Liver (tissue), 9 donors: ENCODE measurements around the gene DNAJB1. TPM values are rescaled to one million over a fixed set of nuclear protein-coding genes. Genes with fewer than 3 reads are reported as not detected.

ENCODE experiments used
- DNase-seq: peaks from one replicate; pipeline ENCODE4 v3.0.0-alpha.2; 2017; ENCODE audit warnings: low spot score
- H3K27ac ChIP-seq, 2 donors: one replicate each; pipeline ENCODE4 v1.7.0; 2013; ENCODE audit warnings: inconsistent platforms in 2 of 2, low read length in 2 of 2, control low read depth in 1 of 2, low read depth in 1 of 2, mild to moderate bottlenecking in 1 of 2
- H3K27me3 ChIP-seq, 4 donors: one replicate each; pipeline versions ENCODE4 v1.6.1 to v1.7.0; 2013; ENCODE audit warnings: low read length in 3 of 4, inconsistent platforms in 1 of 4, mild to moderate bottlenecking in 1 of 4, moderate library complexity in 1 of 4; ENCODE audit not compliant: control insufficient read depth in 4 of 4, insufficient read depth in 4 of 4
- H3K36me3 ChIP-seq, 4 donors: one replicate each; pipeline versions ENCODE4 v1.6.1 to v1.7.0; 2013; ENCODE audit warnings: low read length in 3 of 4, mild to moderate bottlenecking in 3 of 4, low read depth in 1 of 4, moderate library complexity in 1 of 4; ENCODE audit not compliant: control insufficient read depth in 4 of 4, insufficient read depth in 3 of 4
- H3K4me1 ChIP-seq, 4 donors: one replicate each; pipeline versions ENCODE4 v1.6.1 to v1.7.0; 2013; ENCODE audit warnings: low read length in 3 of 4, mild to moderate bottlenecking in 3 of 4, moderate library complexity in 1 of 4; ENCODE audit not compliant: control insufficient read depth in 4 of 4, insufficient read depth in 4 of 4
- H3K4me3 ChIP-seq, 3 donors: one replicate each; pipeline versions ENCODE4 v1.6.1 to v1.7.0; 2013; ENCODE audit warnings: low read length in 3 of 3, control low read depth in 1 of 3, low read depth in 1 of 3, mild to moderate bottlenecking in 1 of 3
- H3K9ac ChIP-seq, 2 donors: one replicate each; pipeline ENCODE4 v1.7.0; 2013; ENCODE audit warnings: low read length in 2 of 2, mild to moderate bottlenecking in 2 of 2, moderate library complexity in 2 of 2, control low read depth in 1 of 2, low read depth in 1 of 2
- H3K9me3 ChIP-seq, 4 donors: one replicate each; pipeline versions ENCODE4 v1.6.1 to v1.7.0; 2013; ENCODE audit warnings: low read length in 3 of 4; ENCODE audit not compliant: control insufficient read depth in 4 of 4
- FOXA1 ChIP-seq: IDR thresholded peaks from 2 replicates; pipeline ENCODE4 v1.6.1; 2016; ENCODE audit warnings: antibody characterized with exemption
- FOXA2 ChIP-seq: IDR thresholded peaks from 2 replicates; pipeline ENCODE4 v1.6.1; 2016; ENCODE audit warnings: antibody characterized with exemption
- GABPA ChIP-seq, 2 donors: IDR thresholded peaks in 1 of 2; conservative IDR thresholded peaks in 1 of 2; 2 replicates each; pipeline ENCODE4 v1.6.1; 2016; ENCODE audit warnings: antibody characterized with exemption in 2 of 2, mild to moderate bottlenecking in 1 of 2, moderate library complexity in 1 of 2
- HNF4A ChIP-seq, 2 donors: conservative IDR thresholded peaks; 2 replicates each; pipeline ENCODE4 v1.6.1; 2016; ENCODE audit warnings: antibody characterized with exemption in 2 of 2, mild to moderate bottlenecking in 2 of 2
- HNF4G ChIP-seq: IDR thresholded peaks from 2 replicates; pipeline ENCODE4 v1.6.1; 2016; ENCODE audit warnings: antibody characterized with exemption
- JUND ChIP-seq, 2 donors: IDR thresholded peaks; 2 replicates each; pipeline ENCODE4 v1.6.1; 2016; ENCODE audit warnings: antibody characterized with exemption in 2 of 2
- NR2F2 ChIP-seq: IDR thresholded peaks from 2 replicates; pipeline ENCODE4 v1.6.1; 2016; ENCODE audit warnings: antibody characterized with exemption
- RAD21 ChIP-seq, 2 donors: IDR thresholded peaks; 2 replicates each; pipeline ENCODE4 v1.6.1; 2016; ENCODE audit warnings: antibody characterized with exemption in 2 of 2, mild to moderate bottlenecking in 2 of 2
- RXRA ChIP-seq, 2 donors: IDR thresholded peaks; 2 replicates each; pipeline ENCODE4 v1.6.1; 2017 to 2018; ENCODE audit warnings: antibody characterized with exemption in 2 of 2, mild to moderate bottlenecking in 1 of 2
- SP1 ChIP-seq: IDR thresholded peaks from 2 replicates; pipeline ENCODE4 v1.6.1; 2018; ENCODE audit warnings: antibody characterized with exemption, mild to moderate bottlenecking
- TAF1 ChIP-seq: conservative IDR thresholded peaks from 2 replicates; pipeline ENCODE4 v1.6.1; 2016; ENCODE audit warnings: antibody characterized with exemption, mild to moderate bottlenecking
- YY1 ChIP-seq: IDR thresholded peaks from 2 replicates; pipeline ENCODE4 v1.6.1; 2016; ENCODE audit warnings: antibody characterized with exemption, mild to moderate bottlenecking
- WGBS: extraction: QIAGEN DNeasy Blood & Tissue Kit; methylation state at CpG from one replicate; pipeline ENCODE4 v1.1.7; 2013; 5-methylcytosine and 5-hydroxymethylcytosine counted together
- polyA plus RNA-seq, 2 donors: library from polyadenylated mRNA; stranded (reverse) in 1 of 2; unstranded in 1 of 2; fragments of 200-250 nt in 1 of 2; fragments of >200 nt in 1 of 2; fragmentation: Nextera tagmentation in 1 of 2; extraction: Ambion mirVana in 1 of 2; gene quantifications; one replicate each; pipeline versions ENCODE4 v1.2.1 to v1.2.3, GENCODE V29; 2013 to 2015
- total RNA-seq, 2 donors: library from RNA; depleted of rRNA; stranded (reverse); fragments of >200 nt; gene quantifications; one replicate each; pipeline ENCODE4 v1.2.3, GENCODE V29; 2014
- TF ChIP-seq, protein P1 (sequence below): fragments of 150-350 bp; IDR thresholded peaks from 2 replicates; pipeline ENCODE4 v1.5.1; 2017; ENCODE audit warnings: improper control_type of control experiment, low read depth, low read length; ENCODE audit not compliant: missing input control
- TF ChIP-seq, protein P2 (sequence below): IDR thresholded peaks from 2 replicates; pipeline ENCODE4 v1.6.1; 2016; ENCODE audit warnings: antibody characterized with exemption
- TF ChIP-seq, protein P3 (sequence below): IDR thresholded peaks from 2 replicates; pipeline ENCODE4 v1.6.1; 2016; ENCODE audit warnings: antibody characterized with exemption
- TF ChIP-seq, protein P4 (sequence below): IDR thresholded peaks from 2 replicates; pipeline ENCODE4 v1.6.1; 2016; ENCODE audit warnings: antibody characterized with exemption, mild to moderate bottlenecking
- TF ChIP-seq, protein P5 (sequence below): IDR thresholded peaks from 2 replicates; pipeline ENCODE4 v1.6.1; 2016; ENCODE audit warnings: antibody characterized with exemption
- donor health status: healthy.
- donor health status: healthy.
- donor health status: healthy.
- donor health status: healthy.
- donor health status: healthy.

DNAJB1 gene
- total and polyA plus RNA-seq, 4 donors, result 29.4 to 43.0 (median 34.5) TPM

DNA sequence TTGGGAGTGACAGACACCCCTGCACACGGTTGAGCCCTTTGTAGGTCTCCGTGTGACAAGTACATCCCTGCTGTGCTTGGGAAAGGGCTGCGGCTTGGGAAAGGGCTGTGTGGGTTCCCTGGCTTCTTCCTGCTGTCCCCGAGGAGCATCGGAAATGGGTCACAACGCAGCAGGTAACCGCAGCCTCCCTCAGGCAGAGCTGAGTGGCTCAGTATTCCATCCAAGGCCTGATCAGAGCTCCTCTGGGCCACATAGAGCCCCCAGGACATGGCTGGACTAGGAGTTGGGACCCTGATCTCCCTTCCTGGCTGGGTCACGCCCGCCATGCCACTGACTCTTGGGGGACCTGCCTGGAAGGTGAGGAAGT, 27.5 kb upstream of the DNAJB1 start:
- Histone ChIP-seq H3K4me1 (peaks cover 4 to 30% (median 22%) of the 10 kb centered on the region in 4 donors), H3K27me3 (no peaks in the 10 kb centered on the region), H3K36me3 (no peaks in the 10 kb centered on the region), H3K9ac (peak overlapping the region in 1 of 2 donors; percentile 30), H3K4me3 (no peak overlapping the region), H3K9me3 (no peaks in the 10 kb centered on the region), H3K27ac (peak overlapping the region; percentile 60 to 82)
- DNase-seq, result no peak
- 64% methylated on average over 9 of the region's 9 CpGs for WGBS
- TF ChIP-seq, protein P1, sequence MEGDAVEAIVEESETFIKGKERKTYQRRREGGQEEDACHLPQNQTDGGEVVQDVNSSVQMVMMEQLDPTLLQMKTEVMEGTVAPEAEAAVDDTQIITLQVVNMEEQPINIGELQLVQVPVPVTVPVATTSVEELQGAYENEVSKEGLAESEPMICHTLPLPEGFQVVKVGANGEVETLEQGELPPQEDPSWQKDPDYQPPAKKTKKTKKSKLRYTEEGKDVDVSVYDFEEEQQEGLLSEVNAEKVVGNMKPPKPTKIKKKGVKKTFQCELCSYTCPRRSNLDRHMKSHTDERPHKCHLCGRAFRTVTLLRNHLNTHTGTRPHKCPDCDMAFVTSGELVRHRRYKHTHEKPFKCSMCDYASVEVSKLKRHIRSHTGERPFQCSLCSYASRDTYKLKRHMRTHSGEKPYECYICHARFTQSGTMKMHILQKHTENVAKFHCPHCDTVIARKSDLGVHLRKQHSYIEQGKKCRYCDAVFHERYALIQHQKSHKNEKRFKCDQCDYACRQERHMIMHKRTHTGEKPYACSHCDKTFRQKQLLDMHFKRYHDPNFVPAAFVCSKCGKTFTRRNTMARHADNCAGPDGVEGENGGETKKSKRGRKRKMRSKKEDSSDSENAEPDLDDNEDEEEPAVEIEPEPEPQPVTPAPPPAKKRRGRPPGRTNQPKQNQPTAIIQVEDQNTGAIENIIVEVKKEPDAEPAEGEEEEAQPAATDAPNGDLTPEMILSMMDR, result no peak
- TF ChIP-seq, protein P2, sequence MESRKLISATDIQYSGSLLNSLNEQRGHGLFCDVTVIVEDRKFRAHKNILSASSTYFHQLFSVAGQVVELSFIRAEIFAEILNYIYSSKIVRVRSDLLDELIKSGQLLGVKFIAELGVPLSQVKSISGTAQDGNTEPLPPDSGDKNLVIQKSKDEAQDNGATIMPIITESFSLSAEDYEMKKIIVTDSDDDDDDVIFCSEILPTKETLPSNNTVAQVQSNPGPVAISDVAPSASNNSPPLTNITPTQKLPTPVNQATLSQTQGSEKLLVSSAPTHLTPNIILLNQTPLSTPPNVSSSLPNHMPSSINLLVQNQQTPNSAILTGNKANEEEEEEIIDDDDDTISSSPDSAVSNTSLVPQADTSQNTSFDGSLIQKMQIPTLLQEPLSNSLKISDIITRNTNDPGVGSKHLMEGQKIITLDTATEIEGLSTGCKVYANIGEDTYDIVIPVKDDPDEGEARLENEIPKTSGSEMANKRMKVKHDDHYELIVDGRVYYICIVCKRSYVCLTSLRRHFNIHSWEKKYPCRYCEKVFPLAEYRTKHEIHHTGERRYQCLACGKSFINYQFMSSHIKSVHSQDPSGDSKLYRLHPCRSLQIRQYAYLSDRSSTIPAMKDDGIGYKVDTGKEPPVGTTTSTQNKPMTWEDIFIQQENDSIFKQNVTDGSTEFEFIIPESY, result no peak
- TF ChIP-seq HNF4G (no peak), NR2F2 (no peak), JUND (IDR thresholded peaks at IDR 0.05) (no peak), TAF1 (no peak), FOXA1 (no peak), RAD21 (IDR thresholded peaks at IDR 0.05) (no peak), FOXA2 (no peak), YY1 (no peak)
- TF ChIP-seq, protein P3, sequence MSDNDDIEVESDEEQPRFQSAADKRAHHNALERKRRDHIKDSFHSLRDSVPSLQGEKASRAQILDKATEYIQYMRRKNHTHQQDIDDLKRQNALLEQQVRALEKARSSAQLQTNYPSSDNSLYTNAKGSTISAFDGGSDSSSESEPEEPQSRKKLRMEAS, result no peak
- TF ChIP-seq, protein P4, sequence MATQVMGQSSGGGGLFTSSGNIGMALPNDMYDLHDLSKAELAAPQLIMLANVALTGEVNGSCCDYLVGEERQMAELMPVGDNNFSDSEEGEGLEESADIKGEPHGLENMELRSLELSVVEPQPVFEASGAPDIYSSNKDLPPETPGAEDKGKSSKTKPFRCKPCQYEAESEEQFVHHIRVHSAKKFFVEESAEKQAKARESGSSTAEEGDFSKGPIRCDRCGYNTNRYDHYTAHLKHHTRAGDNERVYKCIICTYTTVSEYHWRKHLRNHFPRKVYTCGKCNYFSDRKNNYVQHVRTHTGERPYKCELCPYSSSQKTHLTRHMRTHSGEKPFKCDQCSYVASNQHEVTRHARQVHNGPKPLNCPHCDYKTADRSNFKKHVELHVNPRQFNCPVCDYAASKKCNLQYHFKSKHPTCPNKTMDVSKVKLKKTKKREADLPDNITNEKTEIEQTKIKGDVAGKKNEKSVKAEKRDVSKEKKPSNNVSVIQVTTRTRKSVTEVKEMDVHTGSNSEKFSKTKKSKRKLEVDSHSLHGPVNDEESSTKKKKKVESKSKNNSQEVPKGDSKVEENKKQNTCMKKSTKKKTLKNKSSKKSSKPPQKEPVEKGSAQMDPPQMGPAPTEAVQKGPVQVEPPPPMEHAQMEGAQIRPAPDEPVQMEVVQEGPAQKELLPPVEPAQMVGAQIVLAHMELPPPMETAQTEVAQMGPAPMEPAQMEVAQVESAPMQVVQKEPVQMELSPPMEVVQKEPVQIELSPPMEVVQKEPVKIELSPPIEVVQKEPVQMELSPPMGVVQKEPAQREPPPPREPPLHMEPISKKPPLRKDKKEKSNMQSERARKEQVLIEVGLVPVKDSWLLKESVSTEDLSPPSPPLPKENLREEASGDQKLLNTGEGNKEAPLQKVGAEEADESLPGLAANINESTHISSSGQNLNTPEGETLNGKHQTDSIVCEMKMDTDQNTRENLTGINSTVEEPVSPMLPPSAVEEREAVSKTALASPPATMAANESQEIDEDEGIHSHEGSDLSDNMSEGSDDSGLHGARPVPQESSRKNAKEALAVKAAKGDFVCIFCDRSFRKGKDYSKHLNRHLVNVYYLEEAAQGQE, result no peak

DNA sequence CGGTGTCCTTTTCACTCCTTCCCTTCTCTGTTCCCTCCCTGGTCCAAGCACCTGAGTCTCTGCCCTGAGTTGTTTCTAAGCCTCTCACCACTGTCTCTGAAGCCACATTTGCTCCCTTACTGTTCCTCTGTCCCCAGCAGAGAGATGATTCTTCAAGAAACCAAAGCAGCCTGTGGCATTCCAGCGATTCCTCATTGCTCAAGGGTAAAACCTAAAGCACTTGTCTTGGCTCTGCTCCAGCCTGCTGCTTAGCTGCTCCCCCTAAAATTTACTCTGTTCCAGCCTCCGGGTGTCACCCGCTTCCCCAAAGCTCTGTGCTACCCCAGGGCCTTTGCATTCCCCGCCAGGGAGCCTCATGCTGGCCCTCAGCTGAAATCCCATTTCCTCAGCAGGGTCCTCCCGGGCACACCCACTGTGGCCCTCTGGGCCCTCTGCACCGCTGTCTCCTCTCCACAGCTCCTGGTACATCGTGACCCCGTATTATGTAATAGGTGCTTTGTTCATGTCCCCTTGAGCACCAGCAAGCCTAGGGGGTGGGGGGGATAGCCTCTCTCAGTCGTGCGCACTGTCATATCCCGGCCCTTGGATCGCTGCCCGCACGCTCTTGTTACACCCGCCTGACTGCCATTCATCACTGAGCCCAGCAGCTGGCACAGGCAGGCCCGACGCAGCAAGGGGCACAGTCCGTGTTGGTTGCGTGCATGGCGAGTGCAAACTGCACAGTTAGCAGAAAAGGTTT, 26.9 kb upstream of the DNAJB1 start:
- no peak for DNase-seq
- Histone ChIP-seq H3K27me3 (no peaks in the 10 kb centered on the region), H3K36me3 (no peaks in the 10 kb centered on the region), H3K9me3 (no peaks in the 10 kb centered on the region), H3K27ac (peak overlapping the region; percentile 60 to 82), H3K4me1 (peaks cover 3 to 26% (median 16%) of the 10 kb centered on the region in 4 donors), H3K4me3 (no peak overlapping the region), H3K9ac (no peak overlapping the region)
- TF ChIP-seq HNF4G (peak; percentile 41), SP1 (peak; percentile 68), GABPA (IDR thresholded peaks at IDR 0.05 in 1 of 2, conservative IDR thresholded peaks at IDR 0.05 in 1 of 2) (no peak), FOXA2 (no peak), HNF4A (conservative IDR thresholded peaks at IDR 0.05) (peak; percentile 72 to 75), YY1 (peak; percentile 53), RXRA (IDR thresholded peaks at IDR 0.05) (peak; percentile 23 to 62), RAD21 (IDR thresholded peaks at IDR 0.05) (peak in 1 of 2 donors; percentile 12)
- TF ChIP-seq, protein P5, sequence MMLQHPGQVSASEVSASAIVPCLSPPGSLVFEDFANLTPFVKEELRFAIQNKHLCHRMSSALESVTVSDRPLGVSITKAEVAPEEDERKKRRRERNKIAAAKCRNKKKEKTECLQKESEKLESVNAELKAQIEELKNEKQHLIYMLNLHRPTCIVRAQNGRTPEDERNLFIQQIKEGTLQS, result no peak
- TF ChIP-seq, protein P3, result no peak
- TF ChIP-seq, protein P1, result no peak
- WGBS, result 64% methylated on average over 21 of the region's 21 CpGs
